HepG2 (cell line): ENCODE measurements around the gene POLR2H. TPM values are rescaled to one million over a fixed set of nuclear protein-coding genes. Genes with fewer than 3 reads are reported as not detected.
A peak's percentile ranks its signal among the peaks of the same experiment; 100 is the strongest.

Experiments used
- AGO2 ChIP-seq: fragments of 200-400 bp; formaldehyde crosslinking; optimal IDR thresholded peaks from 2 replicates; pipeline ENCODE3; 2017; ENCODE audit warnings: mild to moderate bottlenecking, low read depth, low read length, moderate library complexity
- ARID4A ChIP-seq: sonication (generic); formaldehyde crosslinking; IDR thresholded peaks from 2 replicates; pipeline ENCODE4 v1.5.0; 2020; ENCODE audit warnings: mild to moderate bottlenecking, missing genetic modification reagents, borderline replicate concordance
- CEBPB ChIP-seq: IDR thresholded peaks from 2 replicates; pipeline ENCODE4 v1.6.1; 2011; ENCODE audit warnings: low read depth, low read length, improper control_type of control experiment, borderline replicate concordance
- CHD4 ChIP-seq: fragments of 200-600 bp; sonication (generic); IDR thresholded peaks from 2 replicates; pipeline ENCODE4 v1.7.0; 2017; ENCODE audit warnings: mild to moderate bottlenecking, low read length, borderline replicate concordance
- EHMT2 ChIP-seq: fragments of 200-600 bp; sonication (generic); IDR thresholded peaks from 2 replicates; pipeline ENCODE4 v1.7.0; 2017; ENCODE audit warnings: antibody characterized with exemption, low read depth, low read length, borderline replicate concordance
- ELF4 ChIP-seq: sonication (generic); formaldehyde crosslinking; IDR thresholded peaks from 2 replicates; pipeline ENCODE4 v1.5.0; 2020; ENCODE audit warnings: missing genetic modification reagents, mild to moderate bottlenecking, moderate library complexity, borderline replicate concordance
- HINFP ChIP-seq: sonication (generic); formaldehyde crosslinking; IDR thresholded peaks from 2 replicates; pipeline ENCODE4 v1.4.0; 2020; ENCODE audit warnings: low read depth, mild to moderate bottlenecking, missing genetic modification reagents
- MAZ ChIP-seq, 2 experiments: sonication (generic) in 1 of 2; formaldehyde crosslinking in 1 of 2; IDR thresholded peaks; 2 replicates each; pipeline versions ENCODE4 v1.5.0 to v1.6.1; 2012 to 2020; ENCODE audit warnings: low read depth in 2 of 2, mild to moderate bottlenecking in 2 of 2, borderline replicate concordance in 1 of 2, improper control_type of control experiment in 1 of 2, low read length in 1 of 2, missing genetic modification reagents in 1 of 2, moderate library complexity in 1 of 2
- MBD4 ChIP-seq: IDR thresholded peaks from 2 replicates; pipeline ENCODE4 v1.6.1; 2012; ENCODE audit warnings: low read length, inconsistent platforms, borderline replicate concordance
- RERE ChIP-seq: IDR thresholded peaks from 2 replicates; pipeline ENCODE4 v1.6.1; 2016; ENCODE audit warnings: low read depth, missing genetic modification reagents, missing compliant biosample characterization
- SALL1 ChIP-seq: sonication (generic); formaldehyde crosslinking; IDR thresholded peaks from 2 replicates; pipeline ENCODE4 v1.8.0; 2022; ENCODE audit warnings: mild to moderate bottlenecking, missing genetic modification reagents
- SIN3A ChIP-seq: IDR thresholded peaks from 2 replicates; pipeline ENCODE4 v1.6.1; 2011; ENCODE audit warnings: low read depth, mild to moderate bottlenecking, control low read depth, low read length, borderline replicate concordance
- SMC3 ChIP-seq: IDR thresholded peaks from 2 replicates; pipeline ENCODE4 v1.6.1; 2011; ENCODE audit warnings: low read length, improper control_type of control experiment
- ZNF205 ChIP-seq: IDR thresholded peaks from 2 replicates; pipeline ENCODE4 v1.6.1; 2018; ENCODE audit warnings: missing biosample characterization, missing genetic modification reagents
- polyA plus RNA-seq, 8 experiments: library from polyadenylated mRNA; depleted of rRNA in 3 of 8; stranded (reverse) in 7 of 8; unstranded in 1 of 8; fragments of >200 nt; fragmentation: Illumina TruSeq in 4 of 8; extraction: Trizol in 4 of 8; gene quantifications; 2 replicates each; pipeline versions ENCODE4 v1.2.1 to v1.2.3, GENCODE V29; 2011 to 2016; ENCODE audit warnings: low read depth in 4 of 8, missing spikeins in 1 of 8, mixed read lengths in 1 of 8; ENCODE audit not compliant: insufficient read depth in 1 of 8
- total RNA-seq, 5 experiments: library from RNA; depleted of rRNA; stranded (reverse); fragments of >200 nt; fragmentation: Illumina TruSeq; extraction: Trizol; gene quantifications; 2 replicates each; pipeline ENCODE4 v1.2.3, GENCODE V29; 2016; ENCODE audit warnings: low read depth in 1 of 5

Gene POLR2H
- total and polyA plus RNA-seq, 2 of the 13 experiments (the other 11 are each of a cell fraction or from before 2014, with no cell fraction given), result 118 to 194 TPM

GRCh38 chr3:184354121-184354728, 7.3 kb upstream of the POLR2H start (continued):
- 0 out of 2 replicates have a peak, but pooled peaks have one; percentile 26 for TF ChIP-seq HINFP (CRISPR knock-in tag)
- TF ChIP-seq MBD4, result no peak
- peak; percentile 13 for TF ChIP-seq AGO2
- peak; percentile 29 for TF ChIP-seq SMC3
- no peak for TF ChIP-seq CEBPB
- no peak for TF ChIP-seq ZNF205
- TF ChIP-seq ELF4 (CRISPR knock-in tag), result no peak
- no peak for TF ChIP-seq EHMT2
- peak; percentile 23; the same call in 1 of the 2 replicates for TF ChIP-seq ARID4A (CRISPR knock-in tag)
- no peak for TF ChIP-seq RERE (CRISPR knock-in tag)
- TF ChIP-seq MAZ (IDR thresholded peaks at IDR 0.05; ENCODE audit: borderline replicate concordance, low read depth, low read length), result no peak
- TF ChIP-seq MAZ (CRISPR knock-in tag; IDR thresholded peaks at IDR 0.05; ENCODE audit: low read depth), result no peak
- TF ChIP-seq CHD4, result no peak
- TF ChIP-seq SALL1, result 0 out of 2 replicates have a peak, but pooled peaks have one; percentile 10
- TF ChIP-seq SIN3A, result no peak
